ENCODE measurements around the gene ALG14.

Gene ALG14

GRCh38 chr1:95072532-95073419 lies at the start of gene ALG14:
TSS of gene ALG14 (minus strand) at chr1:95072951. CDS start at chr1:95072898, 53 bp downstream.
- Mint-ChIP-seq H3K4me1 (peaks cover 16% of the 10 kb centered on the region), H3K4me3 (peak within 1 kb of the TSS; percentile 95), H3K9me3 (no peaks in the 10 kb centered on the region), H3K27me3 (no peaks in the 10 kb centered on the region), H3K27ac (peak within 1 kb of the TSS; percentile 98)
- DNase-seq (peak; percentile 84 to 91), ATAC-seq (peak; percentile 97)

- ATAC-seq (no peak), DNase-seq (no peak)
- Mint-ChIP-seq H3K27ac (no peak overlapping the region), H3K4me1 (no peaks in the 10 kb centered on the region), H3K27me3 (peaks cover 43% of the 10 kb centered on the region), H3K9me3 (no peaks in the 10 kb centered on the region), H3K4me3 (no peak overlapping the region)
Observed at GRCh38 chr1:95122151-95122697, 49.5 kb upstream of the ALG14 start.

- H3K9me3 Mint-ChIP-seq = no peaks in the 10 kb centered on the region
- peaks cover 43% of the 10 kb centered on the region for H3K27me3 Mint-ChIP-seq
- H3K4me1 Mint-ChIP-seq = no peaks in the 10 kb centered on the region
- H3K27ac Mint-ChIP-seq = no peak overlapping the region
- no peak for DNase-seq
- ATAC-seq = no peak
- no peak overlapping the region for H3K4me3 Mint-ChIP-seq
Observed at GRCh38 chr1:95119273-95119672, 46.5 kb upstream of the ALG14 start.

GRCh38 chr1:95118710-95119109 lies 46.0 kb upstream of the ALG14 start:
- H3K9me3 Mint-ChIP-seq = no peaks in the 10 kb centered on the region
- no peaks in the 10 kb centered on the region for H3K4me1 Mint-ChIP-seq
- H3K4me3 Mint-ChIP-seq = peak overlapping the region in 1 of 2 donors; percentile 27
- no peak for DNase-seq
- no peak for ATAC-seq
- H3K27ac Mint-ChIP-seq = peak overlapping the region in 1 of 2 donors; percentile 69
- peaks cover 42% of the 10 kb centered on the region for H3K27me3 Mint-ChIP-seq

GRCh38 chr1:95118067-95118499 lies 45.3 kb upstream of the ALG14 start:
- Mint-ChIP-seq H3K4me1 (no peaks in the 10 kb centered on the region), H3K9me3 (no peaks in the 10 kb centered on the region), H3K4me3 (peak overlapping the region; percentile 76 to 78), H3K27ac (no peak overlapping the region), H3K27me3 (peaks cover 36% of the 10 kb centered on the region)
- peak; percentile 16 for ATAC-seq
- DNase-seq = no peak

GRCh38 chr1:95117207-95118066 lies 44.7 kb upstream of the ALG14 start, which contains the start of gene TLCD4:
TSS of gene TLCD4 (plus strand) at chr1:95117355. CDS start at chr1:95143902, 26,547 bp downstream.
- Mint-ChIP-seq H3K27ac (no peak within 1 kb of the TSS), H3K4me1 (no peaks in the 10 kb centered on the region), H3K27me3 (peaks cover 36% of the 10 kb centered on the region), H3K9me3 (no peaks in the 10 kb centered on the region), H3K4me3 (peak within 1 kb of the TSS; percentile 78 to 85)
- ATAC-seq (peak; percentile 67), DNase-seq (peak; percentile 20 to 39)

- ATAC-seq = peak; percentile 69
- Mint-ChIP-seq H3K27ac (no peak overlapping the region), H3K4me1 (no peaks in the 10 kb centered on the region), H3K27me3 (peaks cover 42% of the 10 kb centered on the region), H3K9me3 (no peaks in the 10 kb centered on the region), H3K4me3 (peak overlapping the region; percentile 71 to 85)
- peak; percentile 44 to 52 for DNase-seq
Observed at GRCh38 chr1:95116580-95117206, 43.9 kb upstream of the ALG14 start.

- DNase-seq (no peak), ATAC-seq (peak; percentile 24)
- H3K27me3 Mint-ChIP-seq = peaks cover 39% of the 10 kb centered on the region
- H3K9me3 Mint-ChIP-seq = no peaks in the 10 kb centered on the region
- no peak overlapping the region for H3K4me3 Mint-ChIP-seq
- H3K4me1 Mint-ChIP-seq = no peaks in the 10 kb centered on the region
- H3K27ac Mint-ChIP-seq = no peak overlapping the region
Observed at GRCh38 chr1:95115708-95116137, 43.0 kb upstream of the ALG14 start.

GRCh38 chr1:95113684-95114083 lies 40.9 kb upstream of the ALG14 start:
- peaks cover 19% of the 10 kb centered on the region for H3K27me3 Mint-ChIP-seq
- no peak overlapping the region for H3K4me3 Mint-ChIP-seq
- ATAC-seq (no peak), DNase-seq (no peak)
- H3K9me3 Mint-ChIP-seq = no peaks in the 10 kb centered on the region
- H3K4me1 Mint-ChIP-seq = no peaks in the 10 kb centered on the region
- no peak overlapping the region for H3K27ac Mint-ChIP-seq

- H3K27me3 Mint-ChIP-seq = peaks cover 11% of the 10 kb centered on the region
- H3K9me3 Mint-ChIP-seq = no peaks in the 10 kb centered on the region
- no peaks in the 10 kb centered on the region for H3K4me1 Mint-ChIP-seq
- H3K27ac Mint-ChIP-seq = no peak overlapping the region
- ATAC-seq (no peak), DNase-seq (no peak)
- H3K4me3 Mint-ChIP-seq = no peak overlapping the region
Observed at GRCh38 chr1:95111014-95111413, 38.3 kb upstream of the ALG14 start.

- H3K4me3 Mint-ChIP-seq = no peak overlapping the region
- no peak for DNase-seq
- H3K27me3 Mint-ChIP-seq = peaks cover 11% of the 10 kb centered on the region
- no peaks in the 10 kb centered on the region for H3K4me1 Mint-ChIP-seq
- no peaks in the 10 kb centered on the region for H3K9me3 Mint-ChIP-seq
- ATAC-seq = no peak
- H3K27ac Mint-ChIP-seq = no peak overlapping the region
Observed at GRCh38 chr1:95108792-95109191, 36.0 kb upstream of the ALG14 start.

- no peaks in the 10 kb centered on the region for H3K9me3 Mint-ChIP-seq
- H3K4me3 Mint-ChIP-seq = no peak overlapping the region
- H3K4me1 Mint-ChIP-seq = no peaks in the 10 kb centered on the region
- no peaks in the 10 kb centered on the region for H3K27me3 Mint-ChIP-seq
- no peak overlapping the region for H3K27ac Mint-ChIP-seq
- no peak for DNase-seq
- no peak for ATAC-seq
Observed at GRCh38 chr1:95098196-95098595, 25.4 kb upstream of the ALG14 start.

GRCh38 chr1:95097426-95097825 lies 24.7 kb upstream of the ALG14 start:
- DNase-seq (no peak), ATAC-seq (no peak)
- no peaks in the 10 kb centered on the region for H3K27me3 Mint-ChIP-seq
- no peaks in the 10 kb centered on the region for H3K4me1 Mint-ChIP-seq
- no peaks in the 10 kb centered on the region for H3K9me3 Mint-ChIP-seq
- no peak overlapping the region for H3K4me3 Mint-ChIP-seq
- no peak overlapping the region for H3K27ac Mint-ChIP-seq

GRCh38 chr1:95096218-95096841 lies 23.6 kb upstream of the ALG14 start:
- Mint-ChIP-seq H3K27me3 (no peaks in the 10 kb centered on the region), H3K9me3 (no peaks in the 10 kb centered on the region), H3K4me1 (no peaks in the 10 kb centered on the region), H3K27ac (no peak overlapping the region), H3K4me3 (no peak overlapping the region)
- no peak for ATAC-seq
- DNase-seq = no peak

GRCh38 chr1:95095833-95096217 lies 23.1 kb upstream of the ALG14 start:
- DNase-seq (no peak), ATAC-seq (no peak)
- Mint-ChIP-seq H3K4me1 (no peaks in the 10 kb centered on the region), H3K27ac (no peak overlapping the region), H3K9me3 (no peaks in the 10 kb centered on the region), H3K27me3 (no peaks in the 10 kb centered on the region), H3K4me3 (no peak overlapping the region)

Measured in stimulated activated naive CD8-positive, alpha-beta T cell treated with anti-CD3 and anti-CD28 coated beads, Interleukin-15, amount 100 ng/mL, for 72 hours (primary cell).